Dermis blood vessel endothelial cell (primary cell): ENCODE data around the gene NR5A1. TPM values are rescaled to one million over a fixed set of nuclear protein-coding genes. Genes with fewer than 3 reads are reported as not detected.

Experiments
- DNase-seq: peaks from one replicate; pipeline ENCODE4 v3.0.0; 2010
- total RNA-seq: library from RNA; depleted of rRNA; stranded (reverse); fragments of >200 nt; gene quantifications from 2 replicates; pipeline ENCODE4 v1.2.3, GENCODE V29; 2014

NR5A1 gene
- total RNA-seq, 1 donor from 2014 or later: not detected

- DNase-seq: no peak
These were observed 27.1 kb downstream of the NR5A1 start for GRCh38 chr9:124479947-124480620.

- DNase-seq: no peak
These were observed 27.8 kb downstream of the NR5A1 start for GRCh38 chr9:124479371-124479770.

- no peak for DNase-seq
These were observed 28.8 kb downstream of the NR5A1 start for GRCh38 chr9:124478354-124478753.

- DNase-seq: no peak
These were observed 29.4 kb downstream of the NR5A1 start for GRCh38 chr9:124477648-124478285.

- DNase-seq: no peak
These were observed 30.0 kb downstream of the NR5A1 start for GRCh38 chr9:124477211-124477647.

GRCh38 chr9:124475868-124476690 is 31.1 kb downstream of the NR5A1 start:
- DNase-seq: no peak

GRCh38 chr9:124475158-124475867 is 31.9 kb downstream of the NR5A1 start:
- no peak for DNase-seq

GRCh38 chr9:124474151-124474550 is 33.0 kb downstream of the NR5A1 start:
- DNase-seq: no peak

GRCh38 chr9:124473310-124473709 is 33.9 kb downstream of the NR5A1 start:
- no peak for DNase-seq

GRCh38 chr9:124472770-124473169 is 34.4 kb downstream of the NR5A1 start:
- DNase-seq: no peak

GRCh38 chr9:124471761-124472160 is 35.4 kb downstream of the NR5A1 start:
- no peak for DNase-seq

GRCh38 chr9:124470726-124471125 is 36.5 kb downstream of the NR5A1 start:
- no peak for DNase-seq

GRCh38 chr9:124470306-124470705 is 36.9 kb downstream of the NR5A1 start:
- no peak for DNase-seq

- DNase-seq: no peak
These were observed 38.0 kb downstream of the NR5A1 start for GRCh38 chr9:124469011-124469832.

GRCh38 chr9:124468061-124468740 is 39.0 kb downstream of the NR5A1 start:
- DNase-seq: no peak

- no peak for DNase-seq
These were observed 39.7 kb downstream of the NR5A1 start for GRCh38 chr9:124467410-124468060.

GRCh38 chr9:124465736-124466135 is 41.5 kb downstream of the NR5A1 start:
- DNase-seq: no peak

- DNase-seq: no peak
These were observed 44.5 kb downstream of the NR5A1 start for GRCh38 chr9:124462739-124463138.

- DNase-seq: no peak
These were observed 48.8 kb downstream of the NR5A1 start for GRCh38 chr9:124458441-124458840.

- no peak for DNase-seq
These were observed 49.2 kb downstream of the NR5A1 start for GRCh38 chr9:124457887-124458431.
